Measurements from ENCODE around the gene SF3B1.

- no peak for TF ChIP-seq POLR2AphosphoS5 (IDR thresholded peaks at IDR 0.05; ENCODE audit: insufficient read depth in 1 of 2, low read depth in 1 of 2)
- TF ChIP-seq, protein P1, sequence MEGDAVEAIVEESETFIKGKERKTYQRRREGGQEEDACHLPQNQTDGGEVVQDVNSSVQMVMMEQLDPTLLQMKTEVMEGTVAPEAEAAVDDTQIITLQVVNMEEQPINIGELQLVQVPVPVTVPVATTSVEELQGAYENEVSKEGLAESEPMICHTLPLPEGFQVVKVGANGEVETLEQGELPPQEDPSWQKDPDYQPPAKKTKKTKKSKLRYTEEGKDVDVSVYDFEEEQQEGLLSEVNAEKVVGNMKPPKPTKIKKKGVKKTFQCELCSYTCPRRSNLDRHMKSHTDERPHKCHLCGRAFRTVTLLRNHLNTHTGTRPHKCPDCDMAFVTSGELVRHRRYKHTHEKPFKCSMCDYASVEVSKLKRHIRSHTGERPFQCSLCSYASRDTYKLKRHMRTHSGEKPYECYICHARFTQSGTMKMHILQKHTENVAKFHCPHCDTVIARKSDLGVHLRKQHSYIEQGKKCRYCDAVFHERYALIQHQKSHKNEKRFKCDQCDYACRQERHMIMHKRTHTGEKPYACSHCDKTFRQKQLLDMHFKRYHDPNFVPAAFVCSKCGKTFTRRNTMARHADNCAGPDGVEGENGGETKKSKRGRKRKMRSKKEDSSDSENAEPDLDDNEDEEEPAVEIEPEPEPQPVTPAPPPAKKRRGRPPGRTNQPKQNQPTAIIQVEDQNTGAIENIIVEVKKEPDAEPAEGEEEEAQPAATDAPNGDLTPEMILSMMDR (IDR thresholded peaks at IDR 0.05): no peak
Measured at GRCh38 chr2:197391220-197391717, 43.6 kb downstream of the SF3B1 start.

All from vagina (tissue), 2 donors.